Neural cell (in vitro differentiated cells): Measurements from ENCODE around the gene SMTNL2. TPM values are rescaled to one million over a fixed set of nuclear protein-coding genes. Genes with fewer than 3 reads are reported as not detected.

ENCODE experiments used
- H2AFZ ChIP-seq: fragments of 200-600, 300-800 bp; sonication (generic), shearing (Covaris generic); 2 replicates; pipeline ENCODE4 v1.6.0; 2014; ENCODE audit warnings: low read depth, mild to moderate bottlenecking, antibody characterized with exemption, low read length, moderate library complexity
- H3F3A ChIP-seq: fragments of 200-600 bp; shearing (Covaris generic); 2 replicates; pipeline ENCODE4 v1.6.1; 2016; ENCODE audit warnings: mild to moderate bottlenecking, moderate library complexity, mixed read lengths, antibody characterized with exemption, low read length; ENCODE audit not compliant: insufficient read depth, poor library complexity, severe bottlenecking
- H3K27ac ChIP-seq: fragments of 200-600, 300-800 bp; sonication (generic), shearing (Covaris generic); 2 replicates; pipeline ENCODE4 v1.5.1; 2014; ENCODE audit warnings: mild to moderate bottlenecking, low read length, moderate library complexity
- H3K27me3 ChIP-seq: fragments of 300-800, 200-600 bp; sonication (generic), shearing (Covaris generic); 2 replicates; pipeline ENCODE4 v1.6.0; 2014; ENCODE audit warnings: mild to moderate bottlenecking, low read depth, low read length, moderate library complexity; ENCODE audit not compliant: insufficient read depth
- H3K36me3 ChIP-seq: fragments of 300-800, 200-600 bp; sonication (generic), shearing (Covaris generic); 2 replicates; pipeline ENCODE4 v1.5.1; 2014; ENCODE audit warnings: mild to moderate bottlenecking, antibody characterized with exemption, low read length, moderate library complexity; ENCODE audit not compliant: insufficient read depth
- H3K4me2 ChIP-seq: fragments of 300-800, 200-600 bp; sonication (generic), shearing (Covaris generic); 2 replicates; pipeline ENCODE4 v1.6.0; 2014; ENCODE audit warnings: mild to moderate bottlenecking, low read length
- H3K4me3 ChIP-seq: fragments of 300-800, 200-600 bp; sonication (generic), shearing (Covaris generic); 2 replicates; pipeline ENCODE4 v1.5.1; 2014; ENCODE audit warnings: mild to moderate bottlenecking, low read length, moderate library complexity
- H3K79me2 ChIP-seq: fragments of 200-600 bp; shearing (Covaris generic); replicated peaks from 2 replicates; pipeline ENCODE4 v1.6.0; 2014; ENCODE audit warnings: mild to moderate bottlenecking, low read length, moderate library complexity; ENCODE audit not compliant: insufficient read depth
- H3K9ac ChIP-seq: fragments of 300-800, 200-600 bp; sonication (generic), shearing (Covaris generic); 2 replicates; pipeline ENCODE4 v1.6.1; 2016; ENCODE audit warnings: mild to moderate bottlenecking, low read length, mixed read lengths
- H3K9me2 ChIP-seq: fragments of 200-600 bp; shearing (Covaris generic); 2 replicates; pipeline ENCODE4 v1.6.1; 2016; ENCODE audit warnings: mild to moderate bottlenecking, low read length, mixed read lengths; ENCODE audit not compliant: insufficient read depth
- H3K9me3 ChIP-seq: fragments of 200-600, 300-800 bp; sonication (generic), shearing (Covaris generic); 2 replicates; pipeline ENCODE4 v1.6.1; 2016; ENCODE audit warnings: mild to moderate bottlenecking, mixed run types, low read length, moderate library complexity, mixed read lengths
- H4K20me1 ChIP-seq: fragments of 200-600 bp; shearing (Covaris generic); 2 replicates; pipeline ENCODE4 v1.6.1; 2016; ENCODE audit warnings: mild to moderate bottlenecking, mixed run types; ENCODE audit not compliant: insufficient read depth
- EP300 ChIP-seq: fragments of 450-650 bp; conservative IDR thresholded peaks from 2 replicates; pipeline ENCODE4 v1.6.1; 2014; ENCODE audit warnings: antibody characterized with exemption, mild to moderate bottlenecking, moderate library complexity; ENCODE audit not compliant: poor library complexity, severe bottlenecking
- EZH2 ChIP-seq: fragments of 200-600, 300-800 bp; shearing (Covaris generic), sonication (generic); IDR thresholded peaks from 2 replicates; pipeline ENCODE4 v1.6.1; 2014; ENCODE audit warnings: antibody characterized with exemption, low read length, borderline replicate concordance, mild to moderate bottlenecking; ENCODE audit not compliant: insufficient read depth, poor library complexity, severe bottlenecking
- MXI1 ChIP-seq: fragments of 450-650 bp; conservative IDR thresholded peaks from 2 replicates; pipeline ENCODE4 v1.6.1; 2014; ENCODE audit warnings: antibody characterized with exemption, mild to moderate bottlenecking; ENCODE audit not compliant: poor library complexity, severe bottlenecking
- POLR2AphosphoS5 ChIP-seq: IDR thresholded peaks from 2 replicates; pipeline ENCODE4 v1.6.1; 2012
- RAD21 ChIP-seq: fragments of 450-650 bp; conservative IDR thresholded peaks from 2 replicates; pipeline ENCODE4 v1.6.1; 2014; ENCODE audit warnings: antibody characterized with exemption, mild to moderate bottlenecking, moderate library complexity
- SMC3 ChIP-seq: fragments of 450-650 bp; conservative IDR thresholded peaks from 2 replicates; pipeline ENCODE4 v1.6.1; 2014; ENCODE audit warnings: antibody characterized with exemption, mild to moderate bottlenecking, moderate library complexity; ENCODE audit not compliant: poor library complexity
- TAF1 ChIP-seq: IDR thresholded peaks from 2 replicates; pipeline ENCODE4 v1.6.1; 2012; ENCODE audit warnings: low read depth
- polyA plus RNA-seq: library from polyadenylated mRNA; depleted of rRNA; stranded (reverse); fragments of >200 nt; gene quantifications from 2 replicates; pipeline ENCODE4 v1.2.3, GENCODE V29; 2014
- TF ChIP-seq, protein P1 (sequence below): IDR thresholded peaks from 2 replicates; pipeline ENCODE4 v1.6.1; 2012; ENCODE audit warnings: borderline replicate concordance
- TF ChIP-seq, protein P2 (sequence below): fragments of 450-650 bp; IDR thresholded peaks from 2 replicates; pipeline ENCODE4 v1.5.1; 2014; ENCODE audit warnings: antibody characterized with exemption, mild to moderate bottlenecking, moderate library complexity; ENCODE audit not compliant: poor library complexity, severe bottlenecking

SMTNL2 gene
- polyA plus RNA-seq, 1 donor from 2014 or later: 0.81 TPM

GRCh38 chr17:4583782-4584100, 588 bp upstream of the SMTNL2 start:
- Histone ChIP-seq H3F3A (no peaks in the 10 kb centered on the region), H3K79me2 (no peaks in the 10 kb centered on the region), H3K9me2 (no peaks in the 10 kb centered on the region), H3K9me3 (no peaks in the 10 kb centered on the region), H3K27me3 (peaks cover 29% of the 10 kb centered on the region), H4K20me1 (no peaks in the 10 kb centered on the region), H3K27ac (no peak overlapping the region), H3K9ac (peak overlapping the region; percentile 53), H2AFZ (no peak overlapping the region), H3K4me3 (peak overlapping the region; percentile 68), H3K4me2 (no peak overlapping the region), H3K36me3 (no peaks in the 10 kb centered on the region)
- TF ChIP-seq, protein P1, sequence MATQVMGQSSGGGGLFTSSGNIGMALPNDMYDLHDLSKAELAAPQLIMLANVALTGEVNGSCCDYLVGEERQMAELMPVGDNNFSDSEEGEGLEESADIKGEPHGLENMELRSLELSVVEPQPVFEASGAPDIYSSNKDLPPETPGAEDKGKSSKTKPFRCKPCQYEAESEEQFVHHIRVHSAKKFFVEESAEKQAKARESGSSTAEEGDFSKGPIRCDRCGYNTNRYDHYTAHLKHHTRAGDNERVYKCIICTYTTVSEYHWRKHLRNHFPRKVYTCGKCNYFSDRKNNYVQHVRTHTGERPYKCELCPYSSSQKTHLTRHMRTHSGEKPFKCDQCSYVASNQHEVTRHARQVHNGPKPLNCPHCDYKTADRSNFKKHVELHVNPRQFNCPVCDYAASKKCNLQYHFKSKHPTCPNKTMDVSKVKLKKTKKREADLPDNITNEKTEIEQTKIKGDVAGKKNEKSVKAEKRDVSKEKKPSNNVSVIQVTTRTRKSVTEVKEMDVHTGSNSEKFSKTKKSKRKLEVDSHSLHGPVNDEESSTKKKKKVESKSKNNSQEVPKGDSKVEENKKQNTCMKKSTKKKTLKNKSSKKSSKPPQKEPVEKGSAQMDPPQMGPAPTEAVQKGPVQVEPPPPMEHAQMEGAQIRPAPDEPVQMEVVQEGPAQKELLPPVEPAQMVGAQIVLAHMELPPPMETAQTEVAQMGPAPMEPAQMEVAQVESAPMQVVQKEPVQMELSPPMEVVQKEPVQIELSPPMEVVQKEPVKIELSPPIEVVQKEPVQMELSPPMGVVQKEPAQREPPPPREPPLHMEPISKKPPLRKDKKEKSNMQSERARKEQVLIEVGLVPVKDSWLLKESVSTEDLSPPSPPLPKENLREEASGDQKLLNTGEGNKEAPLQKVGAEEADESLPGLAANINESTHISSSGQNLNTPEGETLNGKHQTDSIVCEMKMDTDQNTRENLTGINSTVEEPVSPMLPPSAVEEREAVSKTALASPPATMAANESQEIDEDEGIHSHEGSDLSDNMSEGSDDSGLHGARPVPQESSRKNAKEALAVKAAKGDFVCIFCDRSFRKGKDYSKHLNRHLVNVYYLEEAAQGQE: no peak
- TF ChIP-seq SMC3: peak; percentile 16
- TF ChIP-seq, protein P2, sequence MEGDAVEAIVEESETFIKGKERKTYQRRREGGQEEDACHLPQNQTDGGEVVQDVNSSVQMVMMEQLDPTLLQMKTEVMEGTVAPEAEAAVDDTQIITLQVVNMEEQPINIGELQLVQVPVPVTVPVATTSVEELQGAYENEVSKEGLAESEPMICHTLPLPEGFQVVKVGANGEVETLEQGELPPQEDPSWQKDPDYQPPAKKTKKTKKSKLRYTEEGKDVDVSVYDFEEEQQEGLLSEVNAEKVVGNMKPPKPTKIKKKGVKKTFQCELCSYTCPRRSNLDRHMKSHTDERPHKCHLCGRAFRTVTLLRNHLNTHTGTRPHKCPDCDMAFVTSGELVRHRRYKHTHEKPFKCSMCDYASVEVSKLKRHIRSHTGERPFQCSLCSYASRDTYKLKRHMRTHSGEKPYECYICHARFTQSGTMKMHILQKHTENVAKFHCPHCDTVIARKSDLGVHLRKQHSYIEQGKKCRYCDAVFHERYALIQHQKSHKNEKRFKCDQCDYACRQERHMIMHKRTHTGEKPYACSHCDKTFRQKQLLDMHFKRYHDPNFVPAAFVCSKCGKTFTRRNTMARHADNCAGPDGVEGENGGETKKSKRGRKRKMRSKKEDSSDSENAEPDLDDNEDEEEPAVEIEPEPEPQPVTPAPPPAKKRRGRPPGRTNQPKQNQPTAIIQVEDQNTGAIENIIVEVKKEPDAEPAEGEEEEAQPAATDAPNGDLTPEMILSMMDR: peak; percentile 71

- Histone ChIP-seq H3K9me2 (no peaks in the 10 kb centered on the region), H3K9ac (peak overlapping the region; percentile 53), H3K4me3 (peak overlapping the region; percentile 68), H2AFZ (no peak overlapping the region), H3K36me3 (no peaks in the 10 kb centered on the region), H3K9me3 (no peaks in the 10 kb centered on the region), H3K4me2 (no peak overlapping the region), H4K20me1 (no peaks in the 10 kb centered on the region), H3F3A (no peaks in the 10 kb centered on the region), H3K27ac (no peak overlapping the region), H3K79me2 (no peaks in the 10 kb centered on the region), H3K27me3 (peaks cover 29% of the 10 kb centered on the region)
- TF ChIP-seq, protein P1: no peak
- TF ChIP-seq TAF1 (no peak), RAD21 (no peak), POLR2AphosphoS5 (no peak), EZH2 (no peak), EP300 (no peak), SMC3 (no peak), MXI1 (no peak)
- TF ChIP-seq, protein P2: no peak
Observed at GRCh38 chr17:4584917-4585637, 748 bp downstream of the SMTNL2 start.
